Measurements from ENCODE around the gene CIBAR2.

The CIBAR2 gene

GRCh38 chr16:85094812-85095211 lies 17.5 kb downstream of the CIBAR2 start:
- TF ChIP-seq CTCF (IDR thresholded peaks at IDR 0.05; ENCODE audit: insufficient read depth, low read length, poor library complexity, severe bottlenecking), result no peak
- Histone ChIP-seq H3K36me3 (ENCODE audit: control insufficient read depth, insufficient read depth, low read length) (no peaks in the 10 kb centered on the region), H3K27me3 (replicated peaks; ENCODE audit: control insufficient read depth, insufficient read depth, low read length) (peaks cover 7% of the 10 kb centered on the region), H3K4me3 (replicated peaks; ENCODE audit: low read depth, low read length) (no peak overlapping the region)
- no peak for DNase-seq (ENCODE audit: extremely low read depth, insufficient read length)

DNA sequence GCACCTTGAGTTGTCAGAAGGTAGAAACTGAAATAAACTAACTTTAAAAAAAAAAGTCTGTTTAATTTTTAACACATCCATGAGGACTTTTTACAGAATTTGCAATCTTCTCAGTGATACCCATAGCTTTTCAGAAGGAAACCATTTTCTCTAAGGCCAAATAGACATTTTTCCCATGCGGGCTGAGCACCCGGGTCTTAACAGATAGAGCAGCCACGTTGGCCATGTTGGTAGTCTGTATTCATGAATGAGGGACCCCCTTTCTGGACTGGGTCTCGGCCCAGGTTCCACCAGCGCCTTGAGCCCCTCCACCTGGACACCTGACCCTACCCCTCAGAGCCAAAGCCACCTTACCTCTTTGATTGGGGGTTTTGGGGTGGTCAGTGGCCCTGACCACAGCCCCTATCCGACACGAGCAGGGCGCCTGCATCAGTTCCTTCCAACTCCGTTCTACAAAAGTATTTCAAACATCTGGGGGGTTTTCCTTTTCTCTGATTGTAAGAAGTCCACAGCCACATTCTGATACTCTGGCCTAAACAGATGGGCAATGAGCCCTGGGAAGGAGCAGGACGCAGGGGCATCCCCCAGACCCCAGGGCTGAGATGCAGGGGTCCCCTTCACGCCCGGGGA lies 18.0 kb downstream of the CIBAR2 start:
- peaks cover 7% of the 10 kb centered on the region for H3K27me3 ChIP-seq (replicated peaks; ENCODE audit: control insufficient read depth, insufficient read depth, low read length)
- H3K36me3 ChIP-seq (ENCODE audit: control insufficient read depth, insufficient read depth, low read length), result no peaks in the 10 kb centered on the region
- no peak for TF ChIP-seq CTCF (IDR thresholded peaks at IDR 0.05; ENCODE audit: insufficient read depth, low read length, poor library complexity, severe bottlenecking)
- DNase-seq (ENCODE audit: extremely low read depth, insufficient read length), result no peak
- H3K4me3 ChIP-seq (replicated peaks; ENCODE audit: low read depth, low read length), result no peak overlapping the region

- no peak for DNase-seq (ENCODE audit: extremely low read depth, insufficient read length)
- Histone ChIP-seq H3K4me3 (replicated peaks; ENCODE audit: low read depth, low read length) (no peak overlapping the region), H3K36me3 (ENCODE audit: control insufficient read depth, insufficient read depth, low read length) (no peaks in the 10 kb centered on the region), H3K27me3 (replicated peaks; ENCODE audit: control insufficient read depth, insufficient read depth, low read length) (peaks cover 7% of the 10 kb centered on the region)
- TF ChIP-seq CTCF (IDR thresholded peaks at IDR 0.05; ENCODE audit: insufficient read depth, low read length, poor library complexity, severe bottlenecking), result no peak
Observed at GRCh38 chr16:85093705-85094104, 18.6 kb downstream of the CIBAR2 start.

- no peak for DNase-seq (ENCODE audit: extremely low read depth, insufficient read length)
- no peak overlapping the region for H3K4me3 ChIP-seq (replicated peaks; ENCODE audit: low read depth, low read length)
- no peaks in the 10 kb centered on the region; the same call in 1 of the 2 replicates for H3K36me3 ChIP-seq (ENCODE audit: control insufficient read depth, insufficient read depth, low read length)
- TF ChIP-seq CTCF (IDR thresholded peaks at IDR 0.05; ENCODE audit: insufficient read depth, low read length, poor library complexity, severe bottlenecking), result no peak
- peaks cover 3% of the 10 kb centered on the region for H3K27me3 ChIP-seq (replicated peaks; ENCODE audit: control insufficient read depth, insufficient read depth, low read length)
Observed at GRCh38 chr16:85092851-85093250, 19.4 kb downstream of the CIBAR2 start.

- TF ChIP-seq CTCF (IDR thresholded peaks at IDR 0.05; ENCODE audit: insufficient read depth, low read length, poor library complexity, severe bottlenecking), result no peak
- H3K36me3 ChIP-seq (ENCODE audit: control insufficient read depth, insufficient read depth, low read length), result no peaks in the 10 kb centered on the region; the same call in 1 of the 2 replicates
- no peak overlapping the region for H3K4me3 ChIP-seq (replicated peaks; ENCODE audit: low read depth, low read length)
- peaks cover 3% of the 10 kb centered on the region for H3K27me3 ChIP-seq (replicated peaks; ENCODE audit: control insufficient read depth, insufficient read depth, low read length)
- no peak for DNase-seq (ENCODE audit: extremely low read depth, insufficient read length)
Observed at GRCh38 chr16:85092309-85092708, 20.0 kb downstream of the CIBAR2 start.

- no peak for DNase-seq (ENCODE audit: extremely low read depth, insufficient read length)
Observed at GRCh38 chr16:85091522-85091910, 20.8 kb downstream of the CIBAR2 start.

More at GRCh38 chr16:85091522-85091910, 20.8 kb downstream of the CIBAR2 start:
- Histone ChIP-seq H3K36me3 (ENCODE audit: control insufficient read depth, insufficient read depth, low read length) (no peaks in the 10 kb centered on the region; the same call in 1 of the 2 replicates), H3K27me3 (replicated peaks; ENCODE audit: control insufficient read depth, insufficient read depth, low read length) (peaks cover 3% of the 10 kb centered on the region; the same call in 1 of the 2 replicates), H3K4me3 (replicated peaks; ENCODE audit: low read depth, low read length) (no peak overlapping the region)
- no peak for TF ChIP-seq CTCF (IDR thresholded peaks at IDR 0.05; ENCODE audit: insufficient read depth, low read length, poor library complexity, severe bottlenecking)

Measured in GM06990 (cell line).